Stimulated activated CD4-positive, alpha-beta T cell treated with anti-CD3 and anti-CD28 coated beads, Interleukin-1b, Interleukin-23, amount 100 ng/mL, for 4 hours (primary cell): ENCODE results near the gene ABCG1.

Source experiments
- DNase-seq, 2 donors: peaks; one replicate each; pipeline ENCODE4 v3.0.0-alpha.2; 2020; ENCODE audit warnings: low read depth in 2 of 2

Gene ABCG1

DNA sequence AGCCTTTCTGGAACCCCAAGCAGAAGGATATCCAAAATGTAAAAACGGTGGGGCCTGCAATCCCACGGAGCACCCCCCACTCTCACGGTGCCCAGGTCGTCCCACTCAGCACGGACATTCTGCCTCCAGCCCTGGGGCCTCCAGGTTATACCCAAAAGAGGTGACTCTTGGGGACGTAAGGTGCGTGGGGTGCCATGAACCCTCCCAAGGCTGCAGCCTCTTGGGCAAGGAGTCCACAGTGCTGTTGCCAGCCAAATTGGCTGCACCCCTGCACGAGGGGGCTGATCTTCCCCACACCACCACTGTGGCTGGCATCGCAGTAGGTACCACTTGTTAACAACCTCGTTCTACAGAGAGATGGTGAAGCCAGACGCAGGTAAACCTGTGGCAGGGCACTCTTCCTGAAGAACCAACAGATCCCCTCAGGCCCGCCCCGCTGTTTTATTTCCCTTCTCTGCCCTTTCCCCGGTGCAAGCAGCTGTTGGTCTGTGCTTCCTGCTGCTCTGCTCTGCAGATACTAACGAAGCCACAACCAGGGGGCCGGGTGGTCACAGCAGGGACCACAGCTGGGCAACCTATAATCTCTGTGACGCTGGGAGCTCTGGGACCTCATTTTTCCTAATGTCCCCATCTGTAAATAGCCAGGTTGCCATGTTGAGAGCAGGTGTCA lies 87.6 kb downstream of the ABCG1 start:
- DNase-seq: no peak

DNA sequence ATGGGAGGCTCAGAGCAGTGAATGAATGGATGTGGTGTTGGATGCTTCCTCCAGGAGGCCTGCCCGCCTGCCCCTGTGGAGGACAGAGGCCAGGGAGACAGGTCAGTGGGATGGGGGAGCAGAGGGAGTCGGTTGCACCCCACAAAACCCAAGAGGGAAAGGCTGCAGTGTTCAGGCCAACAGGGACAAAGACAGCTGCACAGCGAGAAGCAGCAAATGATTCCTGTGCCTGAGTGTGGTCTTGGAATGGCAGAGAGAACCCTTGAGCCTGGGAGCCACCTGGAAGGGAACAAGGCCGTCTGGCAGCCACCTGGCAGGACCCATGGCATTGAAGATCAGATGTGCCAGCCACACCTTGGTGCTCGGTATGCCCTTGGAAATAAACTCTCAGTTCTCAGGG lies 88.2 kb downstream of the ABCG1 start:
- DNase-seq: no peak

GRCh38 chr21:42308161-42308913 lies 89.4 kb downstream of the ABCG1 start:
- DNase-seq: no peak

GRCh38 chr21:42308914-42309752 lies 90.2 kb downstream of the ABCG1 start:
- no peak for DNase-seq

- peak; percentile 66 to 69 for DNase-seq
Measured at GRCh38 chr21:42309753-42310213, 90.8 kb downstream of the ABCG1 start.

- no peak for DNase-seq
Measured at GRCh38 chr21:42310411-42311001, 91.6 kb downstream of the ABCG1 start.

DNA sequence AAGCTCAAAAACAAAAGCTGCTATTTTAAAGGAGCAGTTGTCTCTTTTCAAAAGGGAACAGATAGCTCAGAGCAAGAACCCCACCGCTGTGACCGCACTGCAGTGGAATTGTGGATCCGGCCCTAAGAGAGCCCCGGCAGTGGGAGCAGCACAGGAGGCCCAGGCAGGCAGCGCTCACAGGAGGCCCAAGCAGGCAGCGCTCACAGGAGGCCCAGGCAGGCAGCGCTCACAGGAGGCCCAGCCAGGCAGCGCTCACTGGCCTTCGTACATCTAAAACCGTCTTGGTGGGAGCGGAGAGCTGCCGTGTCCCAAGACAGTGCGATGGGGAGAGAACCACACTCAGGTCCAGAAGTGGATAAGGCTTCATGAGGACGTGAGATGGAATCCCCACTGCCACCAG lies 92.2 kb downstream of the ABCG1 start:
- no peak for DNase-seq

- no peak for DNase-seq
Measured at GRCh38 chr21:42311816-42312625, 93.1 kb downstream of the ABCG1 start.

GRCh38 chr21:42312626-42313104 lies 93.7 kb downstream of the ABCG1 start:
- no peak for DNase-seq

- DNase-seq: no peak
Measured at GRCh38 chr21:42313501-42313969, 94.6 kb downstream of the ABCG1 start.

GRCh38 chr21:42314616-42315295 lies 95.8 kb downstream of the ABCG1 start:
- no peak for DNase-seq

- no peak for DNase-seq
Measured at GRCh38 chr21:42315296-42315891, 96.5 kb downstream of the ABCG1 start, which contains the start of gene TFF3. TFF3 (minus strand) TSS chr21:42315409; CDS start chr21:42315374, 35 bp downstream.

- no peak for DNase-seq
Measured at GRCh38 chr21:42316891-42317290, 98.0 kb downstream of the ABCG1 start.

DNA sequence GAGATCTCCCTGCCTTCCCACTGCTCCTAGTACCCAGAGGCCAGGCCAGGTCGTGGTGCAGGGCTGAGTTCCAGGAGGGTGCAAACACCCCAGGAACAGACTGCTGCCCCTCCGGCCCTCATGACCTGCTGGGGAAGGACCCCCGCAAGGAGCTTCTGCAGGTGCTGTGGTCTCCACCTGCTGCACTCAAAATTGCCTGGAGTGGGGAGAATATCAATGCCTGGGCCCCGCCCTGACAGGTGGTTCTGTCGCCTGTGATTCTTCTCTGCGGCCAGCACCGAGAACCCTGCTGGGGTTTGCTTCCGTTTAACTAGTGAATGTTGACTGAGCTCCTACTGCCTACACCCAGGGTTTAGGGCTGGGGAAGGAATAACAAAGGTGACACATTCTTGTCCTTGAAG lies 98.4 kb downstream of the ABCG1 start:
- no peak for DNase-seq

GRCh38 chr21:42317826-42318746 lies 99.1 kb downstream of the ABCG1 start:
- no peak for DNase-seq

DNA sequence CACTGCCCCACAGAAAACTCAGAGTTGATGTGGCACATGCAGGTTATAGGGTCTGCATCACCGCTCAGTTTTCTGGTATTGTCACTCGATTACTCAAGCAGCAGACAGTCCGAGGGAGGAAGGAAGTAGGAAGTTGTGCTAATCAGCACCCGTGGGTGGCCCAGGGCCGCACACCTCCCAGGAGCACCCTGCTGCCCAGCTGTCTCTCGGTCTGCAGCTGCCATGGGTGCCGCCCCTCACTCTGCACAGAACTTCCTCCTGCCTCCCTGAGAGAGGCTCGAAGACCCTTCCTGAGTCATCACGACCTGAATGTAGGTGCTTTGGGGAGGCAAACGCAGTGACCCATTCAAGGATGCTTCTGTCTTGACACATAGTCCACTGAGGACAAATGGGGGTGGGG lies 100.4 kb downstream of the ABCG1 start:
- DNase-seq: no peak

GRCh38 chr21:42319851-42320572 lies 101.1 kb downstream of the ABCG1 start:
- no peak for DNase-seq

DNA sequence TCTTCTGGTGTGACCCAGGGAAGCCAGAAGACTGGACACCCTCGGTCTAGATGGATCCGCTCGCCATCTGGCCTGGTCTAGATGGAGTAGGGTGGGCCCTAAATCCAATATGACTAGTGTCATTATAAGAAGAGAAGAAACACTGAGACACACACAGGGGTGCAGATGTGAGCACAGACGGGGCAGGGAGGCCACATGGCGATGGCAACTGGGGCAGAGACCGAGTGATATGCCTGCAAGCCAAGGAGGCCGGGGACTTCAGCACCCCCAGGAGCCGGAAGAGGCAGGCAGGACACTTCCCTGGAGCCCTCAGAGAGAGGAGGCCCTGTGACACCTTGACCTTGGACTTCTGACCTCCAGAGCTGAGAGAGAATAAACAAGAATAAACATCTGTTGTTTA lies 101.9 kb downstream of the ABCG1 start:
- no peak for DNase-seq
